ENCODE measurements around the gene OR2A5.

Gene OR2A5, protein sequence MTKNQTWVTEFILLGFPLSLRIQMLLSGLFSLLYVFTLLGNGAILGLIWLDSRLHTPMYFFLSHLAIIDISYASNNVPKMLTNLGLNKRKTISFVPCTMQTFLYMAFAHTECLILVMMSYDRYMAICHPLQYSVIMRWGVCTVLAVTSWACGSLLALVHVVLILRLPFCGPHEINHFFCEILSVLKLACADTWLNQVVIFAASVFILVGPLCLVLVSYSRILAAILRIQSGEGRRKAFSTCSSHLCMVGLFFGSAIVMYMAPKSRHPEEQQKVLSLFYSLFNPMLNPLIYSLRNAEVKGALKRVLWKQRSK

DNA sequence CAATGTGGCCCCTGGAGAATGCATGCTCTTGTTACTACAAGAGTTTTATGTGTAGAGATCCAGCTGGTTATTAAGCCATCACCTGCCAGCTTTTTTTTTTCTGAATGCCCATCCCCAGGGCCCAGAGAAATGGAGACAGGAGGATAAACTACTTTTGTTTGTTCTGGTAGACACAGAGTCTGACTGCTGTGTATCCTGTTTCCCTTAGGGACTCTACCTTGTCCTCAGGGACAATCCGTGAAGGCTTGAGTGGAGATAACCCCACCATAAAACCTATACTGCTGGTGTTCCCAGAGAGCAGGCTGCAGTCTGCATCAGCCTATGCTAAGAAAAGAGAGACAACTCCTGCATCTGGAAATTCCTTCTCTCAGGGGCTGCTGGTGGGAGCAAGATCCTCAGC lies at the start of gene OR2A5:
OR2A5 (plus strand) TSS at position 301 of the 400 bp plus-strand sequence. CDS start 1,454 bp downstream, outside the sequence.
- POLR2A ChIA-PET (ENCODE audit: low non-redundant PET): no interaction called here
- CTCF ChIA-PET: no interaction called here
- no peak for DNase-seq (ENCODE audit: low spot score)
- TF ChIP-seq, protein P1, sequence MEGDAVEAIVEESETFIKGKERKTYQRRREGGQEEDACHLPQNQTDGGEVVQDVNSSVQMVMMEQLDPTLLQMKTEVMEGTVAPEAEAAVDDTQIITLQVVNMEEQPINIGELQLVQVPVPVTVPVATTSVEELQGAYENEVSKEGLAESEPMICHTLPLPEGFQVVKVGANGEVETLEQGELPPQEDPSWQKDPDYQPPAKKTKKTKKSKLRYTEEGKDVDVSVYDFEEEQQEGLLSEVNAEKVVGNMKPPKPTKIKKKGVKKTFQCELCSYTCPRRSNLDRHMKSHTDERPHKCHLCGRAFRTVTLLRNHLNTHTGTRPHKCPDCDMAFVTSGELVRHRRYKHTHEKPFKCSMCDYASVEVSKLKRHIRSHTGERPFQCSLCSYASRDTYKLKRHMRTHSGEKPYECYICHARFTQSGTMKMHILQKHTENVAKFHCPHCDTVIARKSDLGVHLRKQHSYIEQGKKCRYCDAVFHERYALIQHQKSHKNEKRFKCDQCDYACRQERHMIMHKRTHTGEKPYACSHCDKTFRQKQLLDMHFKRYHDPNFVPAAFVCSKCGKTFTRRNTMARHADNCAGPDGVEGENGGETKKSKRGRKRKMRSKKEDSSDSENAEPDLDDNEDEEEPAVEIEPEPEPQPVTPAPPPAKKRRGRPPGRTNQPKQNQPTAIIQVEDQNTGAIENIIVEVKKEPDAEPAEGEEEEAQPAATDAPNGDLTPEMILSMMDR (conservative IDR thresholded peaks at IDR 0.05; ENCODE audit: low read depth): no peak
- H3K27ac ChIP-seq: no peak within 1 kb of the TSS

DNA sequence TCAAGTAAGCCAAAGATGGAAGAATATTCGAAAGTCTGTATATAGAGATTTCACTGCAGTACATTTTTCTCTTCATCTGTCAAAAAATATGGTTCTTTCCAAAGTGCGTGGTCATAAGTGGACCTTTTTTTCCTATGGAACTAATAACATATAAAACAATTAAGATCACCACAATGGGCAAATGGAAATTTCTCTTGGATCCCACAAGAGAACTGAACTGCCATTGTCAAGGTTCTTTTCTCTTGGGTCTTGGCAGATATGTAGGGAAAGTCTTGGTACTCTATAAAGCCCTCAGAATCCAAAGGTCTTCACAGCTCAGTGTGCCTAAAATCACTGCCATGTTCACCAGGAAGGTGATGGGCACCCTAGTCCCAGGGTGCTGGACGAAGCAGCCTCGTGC lies 48.7 kb upstream of the OR2A5 start, which contains the start of gene OR6B1:
OR6B1 (plus strand) TSS at position 301 of the 400 bp plus-strand sequence. CDS start 3,677 bp downstream, outside the sequence.
- ChIA-PET CTCF (no interaction called here), POLR2A (ENCODE audit: low non-redundant PET) (no interaction called here)
- no peak for DNase-seq (ENCODE audit: low spot score)
- no peak within 1 kb of the TSS for H3K27ac ChIP-seq
- TF ChIP-seq, protein P1 (conservative IDR thresholded peaks at IDR 0.05; ENCODE audit: low read depth): no peak

DNA sequence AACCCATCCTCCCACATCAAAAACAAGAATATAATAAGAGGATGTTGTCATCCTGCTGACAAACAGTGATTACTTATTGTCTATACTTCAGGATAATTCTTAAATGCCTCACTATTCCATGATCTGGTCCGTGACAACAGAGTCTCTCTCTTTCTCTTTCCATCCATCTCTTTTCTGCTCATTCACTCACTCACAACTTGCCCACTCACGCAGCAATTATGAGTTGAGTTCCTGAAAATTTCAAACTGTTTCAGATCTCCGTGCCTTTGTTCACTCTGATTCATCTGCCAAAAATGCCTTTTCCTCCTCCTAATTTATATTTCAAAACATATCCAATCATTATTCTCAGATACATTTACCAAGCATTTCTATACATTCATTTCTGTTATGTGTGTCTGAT lies 47.2 kb upstream of the OR2A5 start:
- TF ChIP-seq, protein P1 (conservative IDR thresholded peaks at IDR 0.05; ENCODE audit: low read depth): no peak
- no peak overlapping the region for H3K27ac ChIP-seq
- ChIA-PET CTCF (no interaction called here), POLR2A (ENCODE audit: low non-redundant PET) (no interaction called here)
- no peak for DNase-seq (ENCODE audit: low spot score)

DNA sequence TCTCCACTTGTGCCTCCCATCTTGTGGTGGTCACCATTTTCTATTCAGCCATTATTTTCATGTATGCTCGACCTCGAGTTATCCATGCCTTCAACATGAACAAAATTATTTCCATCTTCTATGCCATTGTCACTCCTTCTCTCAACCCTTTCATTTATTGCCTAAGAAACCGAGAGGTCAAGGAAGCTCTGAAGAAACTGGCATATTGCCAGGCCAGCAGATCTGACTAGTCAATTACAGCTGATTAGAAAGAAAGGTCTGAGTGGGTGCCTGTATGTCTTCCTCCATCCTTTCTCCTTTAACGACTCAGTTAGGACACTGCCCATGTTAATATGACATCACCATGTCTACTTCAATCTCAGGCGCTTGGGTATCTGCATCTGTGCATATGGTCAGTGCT lies 44.0 kb upstream of the OR2A5 start:
- CTCF ChIA-PET: no interaction called here
- POLR2A ChIA-PET (ENCODE audit: low non-redundant PET): no interaction called here
- TF ChIP-seq, protein P1 (conservative IDR thresholded peaks at IDR 0.05; ENCODE audit: low read depth): no peak
- DNase-seq (ENCODE audit: low spot score): no peak
- no peak overlapping the region for H3K27ac ChIP-seq

DNA sequence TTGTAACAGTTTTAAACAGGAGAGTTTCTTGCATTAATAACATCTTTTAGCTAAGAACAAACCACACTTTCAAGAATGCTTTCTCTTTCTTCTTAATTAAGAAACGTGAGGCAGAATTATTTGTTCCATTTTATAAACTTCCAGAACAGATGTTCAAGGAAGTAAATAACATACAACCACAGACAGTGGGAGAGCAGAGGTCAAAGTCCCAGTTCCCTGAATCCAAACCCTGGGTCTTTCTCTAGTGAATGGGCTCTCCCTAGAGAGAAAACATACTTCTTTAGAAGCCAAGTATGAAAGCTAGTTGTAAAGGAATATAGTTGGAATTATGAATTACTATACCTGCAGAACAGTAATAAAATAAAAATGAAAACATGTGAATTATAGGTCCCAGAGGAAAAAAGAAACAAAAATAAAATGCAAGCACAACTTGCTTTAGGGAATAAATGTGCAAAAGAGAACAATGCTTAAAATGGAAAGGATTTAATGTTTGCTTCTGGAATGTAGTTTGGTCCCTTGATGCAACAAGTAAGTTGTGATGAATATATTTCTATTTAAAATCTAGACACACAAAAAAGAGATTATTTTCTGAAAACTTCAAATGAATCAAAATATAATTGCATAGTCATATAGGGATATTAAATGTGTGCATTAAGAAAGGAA lies 42.6 kb upstream of the OR2A5 start:
- TF ChIP-seq, protein P1 (conservative IDR thresholded peaks at IDR 0.05; ENCODE audit: low read depth): no peak
- CTCF ChIA-PET: no interaction called here
- no peak overlapping the region for H3K27ac ChIP-seq

DNA sequence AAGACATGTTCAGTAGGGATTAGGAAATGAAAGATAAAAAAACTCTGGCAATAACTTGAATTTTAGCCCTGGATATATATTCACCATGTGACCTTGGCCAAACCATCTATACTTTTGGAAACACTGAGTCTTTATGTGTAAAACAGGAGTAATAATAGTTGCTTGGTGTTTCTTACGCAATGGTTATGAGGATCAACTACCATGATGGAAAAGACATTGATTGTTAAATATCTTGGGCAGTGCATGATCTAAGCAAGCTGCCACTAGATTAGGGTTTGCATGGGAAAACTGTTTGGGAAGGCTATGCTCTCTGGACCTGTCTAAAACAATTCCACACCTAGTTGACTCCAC lies 42.1 kb upstream of the OR2A5 start:
- TF ChIP-seq, protein P1 (conservative IDR thresholded peaks at IDR 0.05; ENCODE audit: low read depth): no peak
- H3K27ac ChIP-seq: no peak overlapping the region
- no peak for DNase-seq (ENCODE audit: low spot score)
- POLR2A ChIA-PET (ENCODE audit: low non-redundant PET): no interaction called here
- CTCF ChIA-PET: no interaction called here

More for the DNA sequence above, 42.6 kb upstream of the OR2A5 start:
- POLR2A ChIA-PET (ENCODE audit: low non-redundant PET): no interaction called here
- no peak for DNase-seq (ENCODE audit: low spot score)
